HepG2 (cell line): ENCODE results near the gene CAMTA1. TPM values are rescaled to one million over a fixed set of nuclear protein-coding genes. Genes with fewer than 3 reads are reported as not detected.

Source experiments
- ATAC-seq: fragments of 200-7000 bp; cut with Tn5 transposase; 3 replicates; pipeline ENCODE4 v1.9.1; 2020; ENCODE audit warnings: mild to moderate bottlenecking, moderate library complexity
- BruUV-seq: library from RNA; stranded (reverse); fragments of 400-500 nt; replicated peaks from 2 replicates; lab custom pipeline; 2021; lab: Mats Ljungman, UMichigan
- CTCF ChIA-PET: fragments of 300-600 bp; formaldehyde crosslinking; extraction: SDS; loops from one replicate; lab custom pipeline; 2021; ENCODE audit warnings: low total read pairs, inconsistent platforms, low intra/inter-chr PET ratio; lab: Yijun Ruan, JAX
- POLR2A ChIA-PET: fragments of 350-600 bp; sonication (Branson Sonifier 250); formaldehyde crosslinking; loops from one replicate; lab custom pipeline; 2020; ENCODE audit warnings: antibody characterized with exemption, inconsistent platforms; lab: Yijun Ruan, JAX
- DNase-seq: peaks from one replicate; pipeline ENCODE4 v3.0.0-alpha.2; 2015; ENCODE audit warnings: low spot score
- FAIRE-seq: peaks from 3 replicates; lab custom pipeline; 2011; peaks lifted over from hg19 to GRCh38; lab: Jason Lieb, UNC
- H2AFZ ChIP-seq: one replicate; pipeline ENCODE4 v1.6.1; 2011; ENCODE audit warnings: low read length, inconsistent platforms
- H3K27ac ChIP-seq: fragments of 300-600 bp; 3 replicates; pipeline ENCODE4 v1.8.0; 2011; ENCODE audit warnings: mixed run types, mild to moderate bottlenecking, mixed read lengths, low read length, inconsistent platforms; ENCODE audit not compliant: insufficient read depth; ENCODE audit errors: extremely low read length
- H3K27me3 ChIP-seq, 2 experiments: fragments of 200-600 bp in 1 of 2; 2 replicates in 1 of 2; 3 replicates in 1 of 2; pipeline versions ENCODE4 v1.6.0 to v1.8.0; 2011; ENCODE audit warnings: low read length in 2 of 2, mild to moderate bottlenecking in 2 of 2, moderate library complexity in 2 of 2, inconsistent platforms in 1 of 2; ENCODE audit not compliant: insufficient read depth in 2 of 2, control insufficient read depth in 1 of 2
- H3K36me3 ChIP-seq, 2 experiments: fragments of 200-600 bp in 1 of 2; replicated peaks in 1 of 2; 2 replicates in 1 of 2; 3 replicates in 1 of 2; pipeline versions ENCODE4 v1.5.1 to v1.8.0; 2011; ENCODE audit warnings: low read length in 2 of 2, inconsistent platforms in 1 of 2; ENCODE audit not compliant: insufficient read depth in 2 of 2, control insufficient read depth in 1 of 2
- H3K4me1 ChIP-seq: 2 replicates; pipeline ENCODE4 v1.5.1; 2012; ENCODE audit warnings: low read length, inconsistent platforms; ENCODE audit not compliant: insufficient read depth
- H3K4me2 ChIP-seq: 2 replicates; pipeline ENCODE4 v1.6.0; 2011; ENCODE audit warnings: low read depth, low read length, inconsistent platforms
- H3K4me3 ChIP-seq, 3 experiments: fragments of 200-600 bp in 1 of 3; sonication (generic), shearing (Covaris generic) in 1 of 3; replicated peaks in 1 of 3; 2 replicates each; pipeline ENCODE4 v1.5.1; 2011 to 2016; ENCODE audit warnings: low read length in 3 of 3, inconsistent platforms in 2 of 3, low read depth in 2 of 3, mild to moderate bottlenecking in 2 of 3, control low read depth in 1 of 3, mixed read lengths in 1 of 3; ENCODE audit not compliant: insufficient read depth in 1 of 3
- H3K79me2 ChIP-seq: one replicate; pipeline ENCODE4 v1.6.1; 2011; ENCODE audit warnings: low read length, inconsistent platforms; ENCODE audit not compliant: insufficient read depth
- H3K9ac ChIP-seq: 2 replicates; pipeline ENCODE4 v1.6.0; 2011; ENCODE audit warnings: mild to moderate bottlenecking, low read depth, low read length, inconsistent platforms; ENCODE audit not compliant: insufficient read depth
- H3K9me3 ChIP-seq: 2 replicates; pipeline ENCODE4 v1.5.1; 2012; ENCODE audit warnings: mild to moderate bottlenecking, low read length
- H4K20me1 ChIP-seq: 2 replicates; pipeline ENCODE4 v1.6.0; 2011; ENCODE audit warnings: inconsistent platforms, mild to moderate bottlenecking, low read length, moderate library complexity; ENCODE audit not compliant: insufficient read depth
- ARID4A ChIP-seq: sonication (generic); formaldehyde crosslinking; IDR thresholded peaks from 2 replicates; pipeline ENCODE4 v1.5.0; 2020; ENCODE audit warnings: mild to moderate bottlenecking, missing genetic modification reagents, borderline replicate concordance
- DNMT3B ChIP-seq: conservative IDR thresholded peaks from 2 replicates; pipeline ENCODE4 v1.6.1; 2016; ENCODE audit warnings: missing biosample characterization, control low read depth
- EEA1 ChIP-seq: sonication (generic); formaldehyde crosslinking; IDR thresholded peaks from 2 replicates; pipeline ENCODE4 v1.5.1; 2020; ENCODE audit warnings: mild to moderate bottlenecking, missing genetic modification reagents, borderline replicate concordance
- GMEB2 ChIP-seq: IDR thresholded peaks from 2 replicates; pipeline ENCODE4 v1.6.1; 2016; ENCODE audit warnings: missing biosample characterization, missing genetic modification reagents, low read depth
- NFE2 ChIP-seq: sonication (generic); formaldehyde crosslinking; IDR thresholded peaks from 2 replicates; pipeline ENCODE4 v1.4.0; 2020; ENCODE audit warnings: missing genetic modification reagents
- NFE2L1 ChIP-seq: sonication (generic); formaldehyde crosslinking; IDR thresholded peaks from 2 replicates; pipeline ENCODE4 v1.4.0; 2020; ENCODE audit warnings: missing genetic modification reagents, mild to moderate bottlenecking, borderline replicate concordance
- POGK ChIP-seq: sonication (generic); formaldehyde crosslinking; conservative IDR thresholded peaks from 2 replicates; pipeline ENCODE4 v1.8.0; 2022; ENCODE audit warnings: mild to moderate bottlenecking, moderate library complexity, missing genetic modification reagents
- SOX6 ChIP-seq, 2 experiments: fragments of 450-650 bp in 1 of 2; sonication (generic) in 1 of 2; formaldehyde crosslinking in 1 of 2; IDR thresholded peaks; 2 replicates each; pipeline versions ENCODE4 v1.4.0 to v1.6.1; 2017 to 2020; ENCODE audit warnings: antibody characterized with exemption in 1 of 2, mild to moderate bottlenecking in 1 of 2, missing genetic modification reagents in 1 of 2
- ZNF33B ChIP-seq: sonication (generic); formaldehyde crosslinking; IDR thresholded peaks from 2 replicates; pipeline ENCODE4 v1.5.1; 2020; ENCODE audit warnings: mild to moderate bottlenecking, missing genetic modification reagents
- ZNF564 ChIP-seq: sonication (generic); formaldehyde crosslinking; IDR thresholded peaks from 2 replicates; pipeline ENCODE4 v1.8.1; 2023; ENCODE audit warnings: mild to moderate bottlenecking, missing genetic modification reagents
- ZNF768 ChIP-seq: sonication (generic); formaldehyde crosslinking; IDR thresholded peaks from 2 replicates; pipeline ENCODE4 v1.4.0; 2020; ENCODE audit warnings: missing genetic modification reagents
- WGBS: methylation state at CpG from one replicate; pipeline ENCODE4 v1.1.6; 2017; ENCODE audit warnings: low lambda C conversion rate; 5-methylcytosine and 5-hydroxymethylcytosine counted together
- in situ Hi-C: cut with HindIII; loops from 2 replicates; pipeline ENCODE4 v1.10.0; 2017; ENCODE audit warnings: low pct_unique_long_range_greater_than_20kb; ENCODE audit not compliant: extremely low pct_ligation_motif_present
- intact Hi-C: fragments of 100-400 bp; cut with micrococcal nuclease; formaldehyde crosslinking; loops from one replicate; pipeline ENCODE4 v1.10.0; 2022; ENCODE audit not compliant: unreplicated experiment
- polyA plus RNA-seq, 8 experiments: library from polyadenylated mRNA; depleted of rRNA in 3 of 8; stranded (reverse) in 7 of 8; unstranded in 1 of 8; fragments of >200 nt; fragmentation: Illumina TruSeq in 4 of 8; extraction: Trizol in 4 of 8; gene quantifications; 2 replicates each; pipeline versions ENCODE4 v1.2.1 to v1.2.3, GENCODE V29; 2011 to 2016; ENCODE audit warnings: low read depth in 4 of 8, missing spikeins in 1 of 8, mixed read lengths in 1 of 8; ENCODE audit not compliant: insufficient read depth in 1 of 8
- total RNA-seq, 5 experiments: library from RNA; depleted of rRNA; stranded (reverse); fragments of >200 nt; fragmentation: Illumina TruSeq; extraction: Trizol; gene quantifications; 2 replicates each; pipeline ENCODE4 v1.2.3, GENCODE V29; 2016; ENCODE audit warnings: low read depth in 1 of 5

The CAMTA1 gene
- total and polyA plus RNA-seq, 2 of the 13 experiments (the other 11 are each of a cell fraction or from before 2014, with no cell fraction given) = 25.0 to 36.4 TPM

- CTCF ChIA-PET = no interaction called here
- POLR2A ChIA-PET = no interaction called here
- H3K4me2 ChIP-seq = no peak overlapping the region
- no peaks in the 10 kb centered on the region for H4K20me1 ChIP-seq
- no peaks in the 10 kb centered on the region for H3K36me3 ChIP-seq
- no TSS peak for BruUV-seq
- ATAC-seq (no peak), FAIRE-seq (no peak), DNase-seq (no peak)
- H3K79me2 ChIP-seq = no peaks in the 10 kb centered on the region
- in situ Hi-C loops = no loop called here
- no peak overlapping the region for H2AFZ ChIP-seq
- peaks cover 4% of the 10 kb centered on the region; the same call in 1 of the 2 replicates for H3K9me3 ChIP-seq
- no peak for TF ChIP-seq POGK (CRISPR knock-in tag)
- no peak for TF ChIP-seq DNMT3B (CRISPR knock-in tag)
- no peak for TF ChIP-seq EEA1 (CRISPR knock-in tag)
- TF ChIP-seq ZNF768 (CRISPR knock-in tag) = no peak
- TF ChIP-seq NFE2L1 (CRISPR knock-in tag) = no peak
- TF ChIP-seq NFE2 (CRISPR knock-in tag) = no peak
- no peak for TF ChIP-seq ZNF564
- no peak for TF ChIP-seq SOX6 (IDR thresholded peaks at IDR 0.05)
- TF ChIP-seq SOX6 (CRISPR knock-in tag; IDR thresholded peaks at IDR 0.05) = no peak
- no peak for TF ChIP-seq ZNF33B (CRISPR knock-in tag)
- TF ChIP-seq GMEB2 (CRISPR knock-in tag) = no peak
- TF ChIP-seq ARID4A (CRISPR knock-in tag) = no peak
- no peaks in the 10 kb centered on the region for H3K4me1 ChIP-seq
- no peak overlapping the region for H3K9ac ChIP-seq
- no peak overlapping the region for H3K27ac ChIP-seq
- peaks cover 1 to 22% of the 10 kb centered on the region in 2 experiments; a peak in 3 of 5 replicates for H3K27me3 ChIP-seq
- intact Hi-C loops = no loop called here
- H3K4me3 ChIP-seq = no peak overlapping the region
- 11% methylated on average over 7 of the region's 7 CpGs for WGBS
Observed at GRCh38 chr1:7280347-7280960, 495.2 kb downstream of the CAMTA1 start.
